Measurements from ENCODE around the gene PCNX2. TPM values are rescaled to one million over a fixed set of nuclear protein-coding genes. Genes with fewer than 3 reads are reported as not detected.

The PCNX2 gene
- total and polyA plus RNA-seq, 5 donors from 2014 or later, result 1.6 to 42.3 (median 3.1) TPM

DNA sequence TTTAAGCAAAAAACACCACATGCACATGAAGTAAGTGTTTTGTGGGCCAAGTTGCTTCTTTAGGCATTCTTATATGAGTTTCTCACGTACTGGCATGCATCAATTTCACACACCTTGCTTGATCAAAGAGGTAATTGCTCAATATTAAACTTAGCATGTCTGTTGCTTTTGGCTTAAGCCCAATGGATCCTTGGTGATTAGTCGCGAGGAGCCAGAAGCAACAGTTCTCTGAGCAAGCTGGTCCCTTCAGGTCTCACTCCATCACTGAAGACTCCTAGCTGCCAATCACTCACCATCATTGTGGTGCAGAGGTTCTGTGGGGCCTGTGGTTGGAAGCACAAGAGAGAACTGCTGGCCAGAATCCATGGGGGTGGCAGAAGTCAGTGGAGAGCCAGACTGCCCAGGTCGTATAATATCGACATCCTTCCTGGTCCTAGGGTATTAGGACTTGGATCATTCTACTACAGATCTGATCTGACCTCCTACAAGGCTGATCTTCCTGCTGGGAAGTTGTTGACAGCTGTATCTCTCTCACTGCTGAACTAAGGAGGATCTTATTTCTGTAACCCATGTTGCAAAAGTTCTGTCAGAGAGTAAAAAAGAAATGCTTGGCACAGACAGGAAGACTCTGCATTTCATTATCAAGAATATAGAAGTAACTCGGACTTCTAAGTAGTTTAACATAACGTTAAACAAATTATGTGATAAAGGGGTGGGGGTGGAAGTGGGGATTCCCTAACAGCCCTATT, 204.6 kb downstream of the PCNX2 start:
- Mint-ChIP-seq H3K27me3 (no peaks in the 10 kb centered on the region), H3K36me3 (peaks cover 45% of the 10 kb centered on the region), H3K4me3 (no peak overlapping the region), H3K9me3 (peaks cover 0 to 1% (median 0%) of the 10 kb centered on the region in 7 donors), H3K27ac (no peak overlapping the region), H3K4me1 (peaks cover 0 to 7% (median 3%) of the 10 kb centered on the region in 4 donors)
- Histone ChIP-seq H3K9me3 (ENCODE audit: control insufficient read depth in 2 of 2, low read length in 2 of 2) (no peaks in the 10 kb centered on the region), H3K4me1 (ENCODE audit: control insufficient read depth, insufficient read depth, low read length, poor library complexity, severe bottlenecking) (no peaks in the 10 kb centered on the region), H3K36me3 (ENCODE audit: control insufficient read depth, insufficient read depth, low read length) (peaks cover 14% of the 10 kb centered on the region), H3K4me3 (ENCODE audit: low read depth, low read length) (no peak overlapping the region), H3K27me3 (ENCODE audit: control insufficient read depth, insufficient read depth, low read length) (no peaks in the 10 kb centered on the region), H3K27ac (ENCODE audit: insufficient read depth, low read length, poor library complexity, severe bottlenecking) (no peak overlapping the region)
- no peak for DNase-seq
- ATAC-seq (ENCODE audit: low read depth in 2 of 2), result no peak

DNA sequence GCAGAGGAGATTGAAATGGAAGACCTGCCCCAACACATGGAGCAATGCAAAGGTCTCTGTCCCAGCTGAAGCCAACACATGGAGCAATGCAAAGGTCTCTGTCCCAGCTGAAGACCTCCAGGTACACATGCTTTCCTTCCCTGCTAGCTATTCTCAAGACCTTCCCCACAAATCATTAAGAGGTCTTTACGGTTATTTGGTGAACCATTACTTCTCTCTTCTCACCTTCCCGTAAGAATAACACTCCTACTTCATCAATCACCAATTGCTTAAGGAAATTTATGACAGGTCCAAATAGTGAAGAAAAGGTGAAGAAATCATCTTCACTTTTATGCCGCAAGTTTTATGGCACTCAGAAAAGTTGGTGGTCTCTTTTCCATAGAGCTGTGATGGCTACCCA, 206.3 kb downstream of the PCNX2 start:
- H3K4me1 ChIP-seq (ENCODE audit: control insufficient read depth, insufficient read depth, low read length, poor library complexity, severe bottlenecking), result no peaks in the 10 kb centered on the region
- H3K27ac Mint-ChIP-seq, result no peak overlapping the region
- DNase-seq, result no peak

DNA sequence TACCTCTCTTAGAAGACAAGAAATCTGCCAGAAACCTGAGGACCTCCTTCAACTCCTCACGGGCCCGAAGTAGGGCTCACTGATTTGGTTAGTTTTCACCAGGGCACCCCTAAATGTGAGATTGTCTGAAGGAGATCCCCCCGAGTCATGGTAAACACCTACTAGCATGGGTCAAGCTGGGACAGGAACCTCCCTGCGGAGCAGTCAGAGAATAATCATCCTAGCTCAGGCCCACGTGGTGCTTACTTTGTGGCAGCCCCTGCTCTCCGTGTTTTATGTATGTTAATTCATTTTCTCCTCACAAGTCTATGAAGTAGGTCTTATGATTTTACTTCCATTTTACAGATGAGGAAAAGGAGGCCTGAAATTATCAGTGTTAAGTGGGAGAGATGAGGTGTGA, 206.9 kb downstream of the PCNX2 start:
- Histone ChIP-seq H3K4me3 (ENCODE audit: low read depth, low read length) (no peak overlapping the region), H3K27ac (ENCODE audit: insufficient read depth, low read length, poor library complexity, severe bottlenecking) (no peak overlapping the region), H3K9me3 (ENCODE audit: control insufficient read depth in 2 of 2, low read length in 2 of 2) (no peaks in the 10 kb centered on the region), H3K27me3 (ENCODE audit: control insufficient read depth, insufficient read depth, low read length) (no peaks in the 10 kb centered on the region), H3K4me1 (ENCODE audit: control insufficient read depth, insufficient read depth, low read length, poor library complexity, severe bottlenecking) (no peaks in the 10 kb centered on the region), H3K36me3 (ENCODE audit: control insufficient read depth, insufficient read depth, low read length) (peaks cover 11% of the 10 kb centered on the region)
- no peak for DNase-seq
- no peak for ATAC-seq (ENCODE audit: low read depth in 2 of 2)
- peaks cover 0 to 3% (median 0%) of the 10 kb centered on the region in 7 donors for H3K9me3 Mint-ChIP-seq
- H3K4me1 Mint-ChIP-seq, result peaks cover 0 to 7% (median 2%) of the 10 kb centered on the region in 4 donors
- H3K36me3 Mint-ChIP-seq, result peaks cover 36% of the 10 kb centered on the region
- H3K27ac Mint-ChIP-seq, result no peak overlapping the region
- no peaks in the 10 kb centered on the region for H3K27me3 Mint-ChIP-seq
- H3K4me3 Mint-ChIP-seq, result no peak overlapping the region

More for the DNA sequence above, 206.3 kb downstream of the PCNX2 start:
- Histone ChIP-seq H3K9me3 (ENCODE audit: control insufficient read depth in 2 of 2, low read length in 2 of 2) (no peaks in the 10 kb centered on the region), H3K36me3 (ENCODE audit: control insufficient read depth, insufficient read depth, low read length) (peaks cover 11% of the 10 kb centered on the region), H3K27me3 (ENCODE audit: control insufficient read depth, insufficient read depth, low read length) (no peaks in the 10 kb centered on the region), H3K27ac (ENCODE audit: insufficient read depth, low read length, poor library complexity, severe bottlenecking) (no peak overlapping the region), H3K4me3 (ENCODE audit: low read depth, low read length) (no peak overlapping the region)
- H3K36me3 Mint-ChIP-seq, result peaks cover 39% of the 10 kb centered on the region
- peaks cover 0 to 3% (median 0%) of the 10 kb centered on the region in 7 donors for H3K9me3 Mint-ChIP-seq
- H3K4me1 Mint-ChIP-seq, result peaks cover 0 to 7% (median 2%) of the 10 kb centered on the region in 4 donors
- no peak overlapping the region for H3K4me3 Mint-ChIP-seq
- no peak for ATAC-seq (ENCODE audit: low read depth in 2 of 2)
- H3K27me3 Mint-ChIP-seq, result no peaks in the 10 kb centered on the region

- peaks cover 11% of the 10 kb centered on the region for H3K36me3 ChIP-seq (ENCODE audit: control insufficient read depth, insufficient read depth, low read length)
- Mint-ChIP-seq H3K27ac (peak overlapping the region; percentile 5 to 43 (median 13)), H3K27me3 (no peaks in the 10 kb centered on the region), H3K4me1 (peaks cover 0 to 5% (median 1%) of the 10 kb centered on the region in 4 donors), H3K36me3 (peaks cover 33% of the 10 kb centered on the region), H3K9me3 (peaks cover 0 to 3% (median 0%) of the 10 kb centered on the region in 7 donors), H3K4me3 (no peak overlapping the region)
- no peaks in the 10 kb centered on the region for H3K4me1 ChIP-seq (ENCODE audit: control insufficient read depth, insufficient read depth, low read length, poor library complexity, severe bottlenecking)
- no peak for ATAC-seq (ENCODE audit: low read depth in 2 of 2)
- H3K27ac ChIP-seq (ENCODE audit: insufficient read depth, low read length, poor library complexity, severe bottlenecking), result no peak overlapping the region
- no peak overlapping the region for H3K4me3 ChIP-seq (ENCODE audit: low read depth, low read length)
- no peak for DNase-seq
- H3K27me3 ChIP-seq (ENCODE audit: control insufficient read depth, insufficient read depth, low read length), result no peaks in the 10 kb centered on the region
- no peaks in the 10 kb centered on the region for H3K9me3 ChIP-seq (ENCODE audit: control insufficient read depth in 2 of 2, low read length in 2 of 2)
These were observed 208.3 kb downstream of the PCNX2 start for GRCh38 chr1:233086961-233087881.

GRCh38 chr1:233085566-233085965, 210.0 kb downstream of the PCNX2 start:
- peak overlapping the region in 1 of 3 donors; percentile 26 for H3K27ac Mint-ChIP-seq
- Histone ChIP-seq H3K4me1 (ENCODE audit: control insufficient read depth, insufficient read depth, low read length, poor library complexity, severe bottlenecking) (no peaks in the 10 kb centered on the region), H3K36me3 (ENCODE audit: control insufficient read depth, insufficient read depth, low read length) (peaks cover 7% of the 10 kb centered on the region), H3K27ac (ENCODE audit: insufficient read depth, low read length, poor library complexity, severe bottlenecking) (no peak overlapping the region), H3K4me3 (ENCODE audit: low read depth, low read length) (no peak overlapping the region), H3K27me3 (ENCODE audit: control insufficient read depth, insufficient read depth, low read length) (no peaks in the 10 kb centered on the region), H3K9me3 (ENCODE audit: control insufficient read depth in 2 of 2, low read length in 2 of 2) (no peaks in the 10 kb centered on the region)
- H3K36me3 Mint-ChIP-seq, result peaks cover 32% of the 10 kb centered on the region
- H3K4me3 Mint-ChIP-seq, result no peak overlapping the region
- DNase-seq (no peak), ATAC-seq (ENCODE audit: low read depth in 2 of 2) (no peak)
- H3K27me3 Mint-ChIP-seq, result no peaks in the 10 kb centered on the region
- peaks cover 0 to 3% (median 0%) of the 10 kb centered on the region in 7 donors for H3K9me3 Mint-ChIP-seq
- H3K4me1 Mint-ChIP-seq, result no peaks in the 10 kb centered on the region

DNA sequence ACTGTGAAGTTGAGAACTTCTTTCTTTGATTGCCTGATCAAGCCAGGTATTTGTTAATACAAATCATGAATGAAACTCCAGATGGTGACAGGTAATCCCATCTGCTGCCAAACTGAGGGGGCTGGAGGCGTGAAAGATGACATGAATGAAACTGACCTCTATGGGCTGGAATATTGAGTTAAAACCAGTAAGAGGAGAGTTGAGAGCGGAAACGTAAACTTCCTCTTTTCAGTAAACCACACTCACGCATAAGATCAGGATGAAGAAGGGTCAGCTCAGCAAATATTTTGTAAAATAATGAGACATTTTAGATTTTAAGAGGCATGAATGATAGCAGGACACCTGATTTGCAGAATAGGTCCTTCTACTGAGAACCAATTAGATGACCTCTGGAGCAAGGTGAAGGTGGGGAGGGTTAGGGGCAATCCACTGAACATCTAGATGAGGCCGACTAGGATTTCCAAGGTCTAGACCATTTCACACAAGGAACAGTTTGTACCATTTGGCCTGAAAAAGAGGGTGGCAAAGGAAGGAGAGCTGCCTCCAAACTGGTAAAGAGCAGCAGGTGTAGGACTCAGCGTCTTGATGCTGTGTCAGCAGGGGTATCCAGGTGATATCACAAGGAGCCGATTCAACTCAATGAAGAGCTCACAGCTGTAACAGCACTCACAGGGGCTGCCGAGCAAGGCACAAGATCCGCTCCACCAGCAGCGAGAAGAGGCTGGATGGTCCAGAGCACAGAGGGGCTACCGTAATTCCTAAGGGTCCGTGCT, 212.6 kb downstream of the PCNX2 start:
- ATAC-seq (ENCODE audit: low read depth in 2 of 2) (no peak), DNase-seq (no peak)
- H3K27ac Mint-ChIP-seq, result no peak overlapping the region
- H3K4me3 Mint-ChIP-seq, result no peak overlapping the region
- no peaks in the 10 kb centered on the region for H3K27me3 Mint-ChIP-seq
- no peaks in the 10 kb centered on the region for H3K4me1 Mint-ChIP-seq
- Histone ChIP-seq H3K4me3 (ENCODE audit: low read depth, low read length) (no peak overlapping the region), H3K36me3 (ENCODE audit: control insufficient read depth, insufficient read depth, low read length) (peaks cover 3% of the 10 kb centered on the region), H3K27ac (ENCODE audit: insufficient read depth, low read length, poor library complexity, severe bottlenecking) (no peak overlapping the region), H3K9me3 (ENCODE audit: control insufficient read depth in 2 of 2, low read length in 2 of 2) (no peaks in the 10 kb centered on the region), H3K4me1 (ENCODE audit: control insufficient read depth, insufficient read depth, low read length, poor library complexity, severe bottlenecking) (no peaks in the 10 kb centered on the region), H3K27me3 (ENCODE audit: control insufficient read depth, insufficient read depth, low read length) (no peaks in the 10 kb centered on the region)
- H3K9me3 Mint-ChIP-seq, result peaks cover 0 to 3% (median 0%) of the 10 kb centered on the region in 7 donors
- peaks cover 34% of the 10 kb centered on the region for H3K36me3 Mint-ChIP-seq

- no peak overlapping the region for H3K27ac Mint-ChIP-seq
- H3K27me3 ChIP-seq (ENCODE audit: control insufficient read depth, insufficient read depth, low read length), result no peaks in the 10 kb centered on the region
These were observed 213.8 kb downstream of the PCNX2 start for GRCh38 chr1:233081735-233082134.

More at GRCh38 chr1:233081735-233082134, 213.8 kb downstream of the PCNX2 start:
- no peak for ATAC-seq (ENCODE audit: low read depth in 2 of 2)
- H3K4me3 Mint-ChIP-seq, result no peak overlapping the region
- peaks cover 0 to 3% (median 0%) of the 10 kb centered on the region in 7 donors for H3K9me3 Mint-ChIP-seq
- Histone ChIP-seq H3K9me3 (ENCODE audit: control insufficient read depth in 2 of 2, low read length in 2 of 2) (no peaks in the 10 kb centered on the region), H3K4me3 (ENCODE audit: low read depth, low read length) (no peak overlapping the region), H3K27ac (ENCODE audit: insufficient read depth, low read length, poor library complexity, severe bottlenecking) (no peak overlapping the region), H3K36me3 (ENCODE audit: control insufficient read depth, insufficient read depth, low read length) (no peaks in the 10 kb centered on the region), H3K4me1 (ENCODE audit: control insufficient read depth, insufficient read depth, low read length, poor library complexity, severe bottlenecking) (no peaks in the 10 kb centered on the region)
- H3K4me1 Mint-ChIP-seq, result no peaks in the 10 kb centered on the region
- DNase-seq, result no peak
- H3K36me3 Mint-ChIP-seq, result peaks cover 30% of the 10 kb centered on the region
- no peaks in the 10 kb centered on the region for H3K27me3 Mint-ChIP-seq
